NT2/D1 (cell line): Measurements from ENCODE around the gene GLMN.

Experiments used
- SUZ12 ChIP-seq: IDR thresholded peaks from 2 replicates; pipeline ENCODE4 v1.6.1; 2011; ENCODE audit not compliant: insufficient read length, insufficient read depth; ENCODE audit errors: extremely low read depth
- YY1 ChIP-seq: IDR thresholded peaks from 2 replicates; pipeline ENCODE4 v1.6.1; 2011; ENCODE audit not compliant: insufficient read length, insufficient read depth
- ZNF274 ChIP-seq: IDR thresholded peaks from 2 replicates; pipeline ENCODE4 v1.6.1; 2011; ENCODE audit warnings: mild to moderate bottlenecking, low read depth, low read length

GRCh38 chr1:92323473-92324453 lies 25.0 kb upstream of the GLMN start:
- TF ChIP-seq SUZ12, result no peak
- no peak for TF ChIP-seq ZNF274
- no peak for TF ChIP-seq YY1
